Parathyroid adenoma (tissue), 2 donors: ENCODE results near the gene SURF4.

Experiments used
- H2AFZ ChIP-seq: fragments of 300-600 bp; sonication (generic); one replicate; pipeline ENCODE4 v1.7.0; 2017; ENCODE audit warnings: antibody characterized with exemption, mild to moderate bottlenecking
- H3K27ac ChIP-seq: fragments of 300-600 bp; sonication (generic); one replicate; pipeline ENCODE4 v1.7.0; 2017
- H3K27me3 ChIP-seq: fragments of 300-600 bp; sonication (generic); one replicate; pipeline ENCODE4 v1.7.0; 2017; ENCODE audit warnings: low read length; ENCODE audit not compliant: control insufficient read depth, insufficient read depth
- H3K36me3 ChIP-seq: fragments of 300-600 bp; sonication (generic); one replicate; pipeline ENCODE4 v1.7.0; 2017; ENCODE audit warnings: low read length; ENCODE audit not compliant: control insufficient read depth, insufficient read depth
- H3K4me1 ChIP-seq: fragments of 300-600 bp; sonication (generic); one replicate; pipeline ENCODE4 v1.7.0; 2017; ENCODE audit warnings: control low read depth
- H3K4me2 ChIP-seq: fragments of 300-600 bp; sonication (generic); one replicate; pipeline ENCODE4 v1.7.0; 2017; ENCODE audit warnings: low read length
- H3K4me3 ChIP-seq: fragments of 300-600 bp; sonication (generic); one replicate; pipeline ENCODE4 v1.7.0; 2017; ENCODE audit warnings: low read depth, low read length
- H3K79me2 ChIP-seq: fragments of 300-600 bp; sonication (generic); one replicate; pipeline ENCODE4 v1.7.0; 2017; ENCODE audit warnings: control low read depth
- H3K9ac ChIP-seq: fragments of 300-600 bp; sonication (generic); one replicate; pipeline ENCODE4 v1.7.0; 2017; ENCODE audit warnings: mild to moderate bottlenecking
- H3K9me3 ChIP-seq: fragments of 300-600 bp; sonication (generic); one replicate; pipeline ENCODE4 v1.7.0; 2017; ENCODE audit warnings: low read length; ENCODE audit not compliant: control insufficient read depth
- TF ChIP-seq, protein P1 (sequence below): fragments of 300-600 bp; sonication (generic); IDR thresholded peaks from one replicate; pipeline ENCODE4 v1.7.0; 2017; ENCODE audit warnings: antibody characterized with exemption, mild to moderate bottlenecking
- donor health status: primary hyperparathyroidism.

The SURF4 gene

DNA sequence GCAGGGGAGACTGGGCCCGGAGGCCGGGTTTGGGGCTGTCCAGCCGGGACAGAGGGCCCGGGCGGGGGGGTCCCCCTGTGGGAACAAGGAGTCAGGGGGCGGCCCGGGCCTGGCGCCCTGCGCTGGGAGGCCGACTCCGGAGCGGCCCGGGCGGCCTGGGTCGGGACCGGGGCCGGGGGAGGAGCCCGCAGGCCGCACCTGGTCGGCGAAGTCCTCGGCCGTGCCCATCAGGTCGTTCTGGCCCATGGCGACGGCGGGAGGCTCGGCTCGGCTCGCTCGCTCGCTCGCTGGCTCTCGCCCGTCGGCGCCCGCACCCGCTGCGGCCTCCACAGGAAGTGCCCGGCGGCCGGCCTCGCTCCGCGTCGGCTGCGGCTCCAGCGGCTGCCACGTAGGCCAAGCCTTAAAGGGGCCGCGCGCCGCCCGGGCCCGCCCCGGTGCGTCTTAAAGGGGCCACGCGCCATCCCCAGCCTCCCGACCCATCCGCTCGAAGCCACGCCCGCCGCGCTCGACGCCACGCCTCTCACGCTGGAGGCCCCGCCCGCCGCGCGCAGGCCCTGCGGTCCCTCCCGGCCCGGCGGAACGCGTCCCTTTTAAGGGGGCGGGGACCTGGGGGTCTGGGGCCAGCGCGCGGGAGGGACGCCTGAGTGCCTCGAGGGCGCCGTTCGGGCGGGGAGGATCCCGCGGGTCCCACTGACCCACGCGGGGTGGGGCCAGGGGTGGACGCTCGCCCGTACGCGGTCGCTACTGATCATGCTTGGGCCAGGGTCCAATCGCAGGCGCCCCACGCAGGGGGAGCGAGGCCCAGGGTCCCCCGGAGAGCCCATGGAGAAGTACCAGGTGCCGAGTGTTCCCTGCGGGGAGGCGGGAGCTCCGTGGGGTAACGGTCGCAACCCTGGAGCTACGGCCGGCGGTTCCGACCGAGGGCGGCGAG lies at the start of gene SURF4, which contains the start of gene STKLD1:
Gene SURF4, minus strand, starts transcription at position 337 of the 931 bp plus-strand sequence. Its CDS starts 91 bp downstream, at position 246.
Gene STKLD1, plus strand, starts transcription at position 643 of the 931 bp plus-strand sequence. Its CDS starts 108 bp downstream, at position 751.
- Histone ChIP-seq H3K9ac (peak within 1 kb of the TSS; percentile 76), H3K27me3 (no peaks in the 10 kb centered on the region), H3K4me1 (peaks cover 2% of the 10 kb centered on the region), H3K9me3 (no peaks in the 10 kb centered on the region), H3K36me3 (no peaks in the 10 kb centered on the region), H3K27ac (peak within 1 kb of the TSS; percentile 29), H3K4me3 (peak within 1 kb of the TSS; percentile 79), H2AFZ (peak within 1 kb of the TSS; percentile 90), H3K4me2 (peak within 1 kb of the TSS; percentile 92), H3K79me2 (peaks cover 27% of the 10 kb centered on the region)
- TF ChIP-seq, protein P1, sequence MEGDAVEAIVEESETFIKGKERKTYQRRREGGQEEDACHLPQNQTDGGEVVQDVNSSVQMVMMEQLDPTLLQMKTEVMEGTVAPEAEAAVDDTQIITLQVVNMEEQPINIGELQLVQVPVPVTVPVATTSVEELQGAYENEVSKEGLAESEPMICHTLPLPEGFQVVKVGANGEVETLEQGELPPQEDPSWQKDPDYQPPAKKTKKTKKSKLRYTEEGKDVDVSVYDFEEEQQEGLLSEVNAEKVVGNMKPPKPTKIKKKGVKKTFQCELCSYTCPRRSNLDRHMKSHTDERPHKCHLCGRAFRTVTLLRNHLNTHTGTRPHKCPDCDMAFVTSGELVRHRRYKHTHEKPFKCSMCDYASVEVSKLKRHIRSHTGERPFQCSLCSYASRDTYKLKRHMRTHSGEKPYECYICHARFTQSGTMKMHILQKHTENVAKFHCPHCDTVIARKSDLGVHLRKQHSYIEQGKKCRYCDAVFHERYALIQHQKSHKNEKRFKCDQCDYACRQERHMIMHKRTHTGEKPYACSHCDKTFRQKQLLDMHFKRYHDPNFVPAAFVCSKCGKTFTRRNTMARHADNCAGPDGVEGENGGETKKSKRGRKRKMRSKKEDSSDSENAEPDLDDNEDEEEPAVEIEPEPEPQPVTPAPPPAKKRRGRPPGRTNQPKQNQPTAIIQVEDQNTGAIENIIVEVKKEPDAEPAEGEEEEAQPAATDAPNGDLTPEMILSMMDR = no peak

DNA sequence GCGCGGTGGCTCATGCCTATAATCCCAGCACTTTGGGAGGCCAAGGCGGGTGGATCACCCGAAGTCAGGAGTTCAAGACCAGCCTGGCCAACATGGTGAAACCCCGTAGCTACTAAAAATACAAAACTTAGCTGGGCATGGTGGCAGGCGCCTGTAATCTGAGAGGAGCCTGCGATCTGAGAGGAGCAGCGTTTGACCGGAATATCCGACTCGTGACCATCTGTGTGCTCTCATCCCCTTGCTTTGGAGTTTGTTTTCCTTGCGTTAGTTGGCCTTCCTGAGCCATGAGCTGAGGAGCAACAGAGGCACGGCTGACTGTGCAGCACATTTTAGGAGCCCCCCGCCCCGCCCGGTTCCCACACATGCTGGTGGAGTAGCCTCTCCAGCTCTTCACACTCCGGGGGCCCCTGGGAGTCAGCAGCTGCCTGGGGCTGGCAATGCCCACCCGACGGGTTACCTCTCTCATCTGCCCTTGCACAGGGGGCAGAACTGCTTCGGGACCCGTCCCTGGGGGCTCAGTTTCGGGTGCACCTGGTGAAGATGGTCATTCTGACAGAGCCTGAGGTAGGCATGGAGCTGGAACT lies 49.3 kb upstream of the SURF4 start:
- H2AFZ ChIP-seq = no peak overlapping the region
- H3K36me3 ChIP-seq = no peaks in the 10 kb centered on the region
- H3K4me2 ChIP-seq = no peak overlapping the region
- no peaks in the 10 kb centered on the region for H3K4me1 ChIP-seq
- no peaks in the 10 kb centered on the region for H3K27me3 ChIP-seq
- no peaks in the 10 kb centered on the region for H3K9me3 ChIP-seq
- no peaks in the 10 kb centered on the region for H3K79me2 ChIP-seq
- TF ChIP-seq, protein P1 = no peak
- H3K4me3 ChIP-seq = no peak overlapping the region
- H3K9ac ChIP-seq = no peak overlapping the region
- no peak overlapping the region for H3K27ac ChIP-seq

DNA sequence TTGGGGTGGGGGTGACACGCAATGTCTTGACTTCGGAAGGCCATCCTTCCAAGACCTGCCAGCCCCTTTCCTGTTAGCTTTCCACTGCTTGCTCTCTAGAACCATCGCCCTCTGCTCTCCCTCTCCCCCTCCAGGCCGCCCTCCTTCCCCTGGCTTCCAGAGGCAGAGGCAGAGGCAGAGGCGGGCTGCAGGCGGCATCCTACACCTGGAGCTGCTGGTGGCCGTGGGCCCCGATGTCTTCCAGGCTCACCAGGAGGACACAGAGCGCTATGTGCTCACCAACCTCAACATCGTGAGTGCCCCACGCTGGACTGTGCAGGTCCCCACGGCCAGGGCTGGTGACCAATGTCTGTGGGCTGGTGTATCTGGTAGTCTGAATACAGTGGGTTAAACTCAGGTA lies 48.3 kb upstream of the SURF4 start:
- Histone ChIP-seq H3K9ac (no peak overlapping the region), H3K9me3 (no peaks in the 10 kb centered on the region), H3K36me3 (no peaks in the 10 kb centered on the region), H3K27me3 (no peaks in the 10 kb centered on the region), H3K4me2 (no peak overlapping the region), H3K4me3 (no peak overlapping the region), H3K4me1 (no peaks in the 10 kb centered on the region), H3K27ac (no peak overlapping the region), H2AFZ (no peak overlapping the region), H3K79me2 (no peaks in the 10 kb centered on the region)
- TF ChIP-seq, protein P1 = no peak

DNA sequence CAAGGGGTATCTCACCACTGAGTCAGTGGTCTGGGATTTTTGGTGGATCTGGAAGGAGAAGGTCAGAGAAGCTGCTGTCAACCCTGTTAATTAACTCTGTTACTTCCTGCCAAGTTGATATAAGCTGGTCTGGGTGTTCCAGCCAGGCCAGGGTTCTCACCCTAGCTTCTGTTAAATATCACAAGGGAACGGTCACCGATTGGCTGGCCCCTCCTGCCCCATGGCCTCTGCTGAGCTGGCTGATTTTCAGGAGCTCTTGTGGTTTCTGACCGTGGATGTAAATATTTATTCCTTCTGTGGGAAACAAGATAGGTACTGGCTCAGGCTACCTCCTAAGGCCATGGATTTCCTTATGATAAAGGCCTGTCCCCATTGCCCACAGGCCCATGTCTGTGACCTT lies 47.4 kb upstream of the SURF4 start:
- no peak overlapping the region for H3K4me3 ChIP-seq
- H3K4me2 ChIP-seq = no peak overlapping the region
- no peaks in the 10 kb centered on the region for H3K36me3 ChIP-seq
- H3K4me1 ChIP-seq = no peaks in the 10 kb centered on the region
- H3K27me3 ChIP-seq = no peaks in the 10 kb centered on the region
- no peak overlapping the region for H3K27ac ChIP-seq
- H2AFZ ChIP-seq = no peak overlapping the region
- TF ChIP-seq, protein P1 = no peak
- no peaks in the 10 kb centered on the region for H3K9me3 ChIP-seq
- H3K9ac ChIP-seq = no peak overlapping the region
- no peaks in the 10 kb centered on the region for H3K79me2 ChIP-seq
